ENCODE measurements around the gene HSPE1. TPM values are rescaled to one million over a fixed set of nuclear protein-coding genes. Genes with fewer than 3 reads are reported as not detected.
"Not testable (repeated sequence)": the region's sequence is repeated elsewhere in the genome, so short reads cannot be mapped to it uniquely, and the experiment has no call there.

The HSPE1 gene
- total RNA-seq, 3 donors from 2014 or later: 79.0 to 106 (median 84.8) TPM

- ATAC-seq (no peak), DNase-seq (no peak)
- Histone ChIP-seq H3K4me1 (ENCODE audit: low read depth) (peaks cover 14% of the 10 kb centered on the region), H3K4me3 (no peak overlapping the region), H3K9me3 (no peaks in the 10 kb centered on the region), H3K36me3 (ENCODE audit: low read depth) (peaks cover 4% of the 10 kb centered on the region)
- TF ChIP-seq CTCF (IDR thresholded peaks at IDR 0.05): no peak
- intact Hi-C loops (cut with DNase I, micrococcal nuclease): no loop called here
Measured at GRCh38 chr2:197464175-197464574, 36.0 kb upstream of the HSPE1 start.

- no peak for ATAC-seq
- Histone ChIP-seq H3K4me3 (no peak overlapping the region), H3K9me3 (no peaks in the 10 kb centered on the region), H3K4me1 (ENCODE audit: low read depth) (no peaks in the 10 kb centered on the region), H3K36me3 (ENCODE audit: low read depth) (no peaks in the 10 kb centered on the region)
- DNase-seq: no peak
- TF ChIP-seq CTCF (IDR thresholded peaks at IDR 0.05): no peak
- intact Hi-C loops (cut with DNase I, micrococcal nuclease): loop anchor here in 1 of 2 donors (10.0 kb wide), 1 partner anchor 77 kb away; no protein-coding TSS in a partner anchor
Measured at GRCh38 chr2:197472166-197472565, 28.0 kb upstream of the HSPE1 start.

- DNase-seq (no peak), ATAC-seq (no peak)
- no peaks in the 10 kb centered on the region for H3K36me3 ChIP-seq (ENCODE audit: low read depth)
- intact Hi-C loops (cut with DNase I, micrococcal nuclease): loop anchor here in 1 of 2 donors (10.0 kb wide), 1 partner anchor 83 kb away; no protein-coding TSS in a partner anchor
- no peak overlapping the region for H3K4me3 ChIP-seq
- H3K9me3 ChIP-seq: peaks cover 4% of the 10 kb centered on the region
- no peak for TF ChIP-seq CTCF (IDR thresholded peaks at IDR 0.05)
- H3K4me1 ChIP-seq (ENCODE audit: low read depth): no peaks in the 10 kb centered on the region
Measured at GRCh38 chr2:197477797-197478196, 22.4 kb upstream of the HSPE1 start.

- Histone ChIP-seq H3K36me3 (ENCODE audit: low read depth) (no peaks in the 10 kb centered on the region), H3K4me1 (ENCODE audit: low read depth) (no peaks in the 10 kb centered on the region), H3K4me3 (no peak overlapping the region), H3K9me3 (peaks cover 20% of the 10 kb centered on the region)
- DNase-seq (no peak), ATAC-seq (peak; percentile 15)
- no peak for TF ChIP-seq CTCF (IDR thresholded peaks at IDR 0.05)
- intact Hi-C loops (cut with DNase I, micrococcal nuclease): no loop called here
Measured at GRCh38 chr2:197480165-197481036, 19.8 kb upstream of the HSPE1 start.

GRCh38 chr2:197484248-197484647 lies 15.9 kb upstream of the HSPE1 start:
- H3K4me3 ChIP-seq; intact Hi-C loops (cut with DNase I, micrococcal nuclease); ATAC-seq; H3K4me1 ChIP-seq (ENCODE audit: low read depth); H3K36me3 ChIP-seq (ENCODE audit: low read depth); DNase-seq: not testable (repeated sequence)
- peaks cover 20% of the 10 kb centered on the region for H3K9me3 ChIP-seq

- no peak for ATAC-seq
- Histone ChIP-seq H3K36me3 (ENCODE audit: low read depth) (no peaks in the 10 kb centered on the region), H3K9me3 (peaks cover 20% of the 10 kb centered on the region), H3K4me3 (no peak overlapping the region), H3K4me1 (ENCODE audit: low read depth) (no peaks in the 10 kb centered on the region)
- intact Hi-C loops (cut with DNase I, micrococcal nuclease): no loop called here
- no peak for DNase-seq
- no peak for TF ChIP-seq CTCF (IDR thresholded peaks at IDR 0.05)
Measured at GRCh38 chr2:197486175-197486574, 14.0 kb upstream of the HSPE1 start.
